Bronchial epithelial cell (primary cell): Measurements from ENCODE around the gene TYMS. TPM values are rescaled to one million over a fixed set of nuclear protein-coding genes. Genes with fewer than 3 reads are reported as not detected.
A peak's percentile ranks its signal among the peaks of the same experiment; 100 is the strongest.

Source experiments
- DNase-seq: peaks from one replicate; pipeline ENCODE4 v3.0.0-alpha.2; 2010; ENCODE audit warnings: low read depth
- FAIRE-seq: peaks from 2 replicates; lab custom pipeline; 2011; peaks lifted over from hg19 to GRCh38; lab: Jason Lieb, UNC
- H3K27me3 ChIP-seq: 2 replicates; pipeline ENCODE4 v1.5.1; 2011; ENCODE audit warnings: low read length; ENCODE audit not compliant: control insufficient read depth, insufficient read depth
- H3K36me3 ChIP-seq: 2 replicates; pipeline ENCODE4 v1.5.1; 2011; ENCODE audit warnings: low read length; ENCODE audit not compliant: control insufficient read depth, insufficient read depth
- H3K4me3 ChIP-seq: 2 replicates; pipeline ENCODE4 v1.5.1; 2011; ENCODE audit warnings: mild to moderate bottlenecking, low read depth, low read length, control low read depth
- CTCF ChIP-seq: IDR thresholded peaks from 2 replicates; pipeline ENCODE4 v1.5.1; 2011; ENCODE audit warnings: mild to moderate bottlenecking, moderate library complexity, low read length, control low read depth, inconsistent platforms; ENCODE audit not compliant: insufficient read depth, severe bottlenecking
- total RNA-seq: library from RNA; depleted of rRNA; stranded (reverse); fragments of >200 nt; gene quantifications from 2 replicates; pipeline ENCODE4 v1.2.1, GENCODE V29; 2014

The TYMS gene
- total RNA-seq, 1 donor from 2014 or later: 5.5 TPM

DNA sequence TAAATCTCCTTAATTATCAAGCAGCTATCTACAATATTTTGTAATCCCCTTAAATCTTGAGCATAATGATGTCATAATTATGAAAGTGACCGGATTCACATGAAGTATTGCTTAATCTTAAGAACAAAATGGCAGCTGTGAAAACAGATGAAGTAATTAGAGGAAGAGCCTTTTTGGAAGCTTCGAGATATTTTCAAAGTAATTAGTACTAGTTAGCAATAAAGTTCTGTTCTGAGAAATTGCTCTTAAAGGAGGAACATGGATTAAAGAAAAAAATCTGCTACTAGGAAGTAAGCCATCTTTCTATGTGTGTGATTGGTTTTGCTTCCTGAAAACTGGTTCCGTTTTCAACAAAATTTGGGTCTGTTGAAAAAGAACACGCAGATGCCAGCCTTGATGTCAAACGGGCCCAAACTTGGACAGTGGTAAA lies 42.3 kb upstream of the TYMS start:
- Histone ChIP-seq H3K36me3 (no peaks in the 10 kb centered on the region), H3K27me3 (no peaks in the 10 kb centered on the region), H3K4me3 (no peak overlapping the region)
- FAIRE-seq: no peak
- DNase-seq: no peak
- TF ChIP-seq CTCF: no peak

- no peak for TF ChIP-seq CTCF
- no peak overlapping the region for H3K4me3 ChIP-seq
- no peaks in the 10 kb centered on the region for H3K36me3 ChIP-seq
- DNase-seq: peak; percentile 39
- no peak for FAIRE-seq
- H3K27me3 ChIP-seq: no peaks in the 10 kb centered on the region
These were observed 41.7 kb upstream of the TYMS start for GRCh38 chr18:615773-616172.

- peak; percentile 51 for DNase-seq
- FAIRE-seq: no peak
- Histone ChIP-seq H3K36me3 (no peaks in the 10 kb centered on the region), H3K27me3 (no peaks in the 10 kb centered on the region), H3K4me3 (no peak overlapping the region)
- peak; percentile 44 for TF ChIP-seq CTCF
These were observed 41.0 kb upstream of the TYMS start for GRCh38 chr18:616380-616995.

GRCh38 chr18:617970-618504 lies 39.4 kb upstream of the TYMS start:
- DNase-seq (no peak), FAIRE-seq (no peak)
- Histone ChIP-seq H3K36me3 (no peaks in the 10 kb centered on the region), H3K27me3 (no peaks in the 10 kb centered on the region), H3K4me3 (no peak overlapping the region)
- no peak for TF ChIP-seq CTCF

- H3K4me3 ChIP-seq: no peak overlapping the region
- no peak for DNase-seq
- TF ChIP-seq CTCF: no peak
- no peaks in the 10 kb centered on the region for H3K27me3 ChIP-seq
- H3K36me3 ChIP-seq: no peaks in the 10 kb centered on the region
- no peak for FAIRE-seq
These were observed 38.8 kb upstream of the TYMS start for GRCh38 chr18:618618-619017.
